IPS DF 6.9 (cell line): ENCODE data around the gene ASTN2.

ENCODE experiments used
- DNase-seq: peaks from one replicate; pipeline ENCODE4 v3.0.0-alpha.2; 2013; ENCODE audit warnings: low read depth, low spot score
- H3K27ac ChIP-seq: one replicate; pipeline ENCODE4 v1.5.1; 2013; ENCODE audit warnings: low read length, control low read depth
- H3K27me3 ChIP-seq: 2 replicates; pipeline ENCODE4 v1.6.1; 2013; ENCODE audit warnings: mild to moderate bottlenecking, low read length; ENCODE audit not compliant: control insufficient read depth, insufficient read depth
- H3K36me3 ChIP-seq: 2 replicates; pipeline ENCODE4 v1.6.1; 2013; ENCODE audit warnings: low read length; ENCODE audit not compliant: control insufficient read depth, insufficient read depth
- H3K4me1 ChIP-seq: 2 replicates; pipeline ENCODE4 v1.6.1; 2013; ENCODE audit warnings: low read length; ENCODE audit not compliant: control insufficient read depth, insufficient read depth
- H3K4me3 ChIP-seq: 2 replicates; pipeline ENCODE4 v1.5.1; 2013; ENCODE audit warnings: mild to moderate bottlenecking, low read length
- H3K9me3 ChIP-seq: 2 replicates; pipeline ENCODE4 v1.6.1; 2013; ENCODE audit warnings: low read length, inconsistent platforms; ENCODE audit not compliant: control insufficient read depth, insufficient read depth
- WGBS: extraction: QIAGEN DNeasy Blood & Tissue Kit; methylation state at CpG from one replicate; pipeline ENCODE4 v1.1.7; 2013; ENCODE audit warnings: mixed read lengths, missing lambda C conversion rate; ENCODE audit not compliant: insufficient read length, insufficient coverage; 5-methylcytosine and 5-hydroxymethylcytosine counted together

ASTN2 gene

GRCh38 chr9:117088140-117088539 lies 326.7 kb downstream of the ASTN2 start:
- no CpG with 5 or more reads among the region's 4 CpGs for WGBS
- Histone ChIP-seq H3K36me3 (no peaks in the 10 kb centered on the region), H3K27me3 (no peaks in the 10 kb centered on the region), H3K9me3 (no peaks in the 10 kb centered on the region), H3K27ac (no peak overlapping the region), H3K4me3 (no peak overlapping the region), H3K4me1 (peaks cover 12% of the 10 kb centered on the region)
- no peak for DNase-seq

- DNase-seq, result no peak
- no CpG with 5 or more reads among the region's 4 CpGs for WGBS
- H3K27ac ChIP-seq, result no peak overlapping the region
- peaks cover 6% of the 10 kb centered on the region for H3K4me1 ChIP-seq
- H3K4me3 ChIP-seq, result no peak overlapping the region
- H3K36me3 ChIP-seq, result no peaks in the 10 kb centered on the region
- no peaks in the 10 kb centered on the region for H3K9me3 ChIP-seq
- no peaks in the 10 kb centered on the region for H3K27me3 ChIP-seq
Measured at GRCh38 chr9:117084221-117084620, 330.6 kb downstream of the ASTN2 start.

DNA sequence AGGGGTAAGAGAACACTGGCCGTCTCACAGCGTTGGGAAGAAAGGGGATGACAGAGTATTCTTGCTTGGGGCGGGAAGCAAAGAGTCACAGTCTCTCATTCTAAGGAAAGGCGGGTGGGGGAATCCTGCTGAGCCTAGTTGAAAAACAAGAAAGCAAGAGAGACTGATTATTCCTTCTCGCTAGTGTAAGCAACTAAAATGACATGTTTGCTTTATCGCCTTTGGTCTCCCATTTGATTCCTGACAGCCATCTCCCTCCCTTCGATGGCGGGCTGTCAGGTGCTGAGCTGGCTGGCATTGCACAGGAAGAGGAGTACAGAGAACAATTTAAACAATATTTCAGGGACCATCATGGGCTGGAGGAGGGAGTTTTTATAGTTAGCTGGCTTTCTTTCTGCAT lies 331.3 kb downstream of the ASTN2 start:
- H3K4me3 ChIP-seq, result no peak overlapping the region
- no peaks in the 10 kb centered on the region for H3K27me3 ChIP-seq
- H3K36me3 ChIP-seq, result no peaks in the 10 kb centered on the region
- no CpG with 5 or more reads among the region's 8 CpGs for WGBS
- H3K27ac ChIP-seq, result no peak overlapping the region
- DNase-seq, result no peak
- H3K4me1 ChIP-seq, result peaks cover 6% of the 10 kb centered on the region
- H3K9me3 ChIP-seq, result no peaks in the 10 kb centered on the region

DNA sequence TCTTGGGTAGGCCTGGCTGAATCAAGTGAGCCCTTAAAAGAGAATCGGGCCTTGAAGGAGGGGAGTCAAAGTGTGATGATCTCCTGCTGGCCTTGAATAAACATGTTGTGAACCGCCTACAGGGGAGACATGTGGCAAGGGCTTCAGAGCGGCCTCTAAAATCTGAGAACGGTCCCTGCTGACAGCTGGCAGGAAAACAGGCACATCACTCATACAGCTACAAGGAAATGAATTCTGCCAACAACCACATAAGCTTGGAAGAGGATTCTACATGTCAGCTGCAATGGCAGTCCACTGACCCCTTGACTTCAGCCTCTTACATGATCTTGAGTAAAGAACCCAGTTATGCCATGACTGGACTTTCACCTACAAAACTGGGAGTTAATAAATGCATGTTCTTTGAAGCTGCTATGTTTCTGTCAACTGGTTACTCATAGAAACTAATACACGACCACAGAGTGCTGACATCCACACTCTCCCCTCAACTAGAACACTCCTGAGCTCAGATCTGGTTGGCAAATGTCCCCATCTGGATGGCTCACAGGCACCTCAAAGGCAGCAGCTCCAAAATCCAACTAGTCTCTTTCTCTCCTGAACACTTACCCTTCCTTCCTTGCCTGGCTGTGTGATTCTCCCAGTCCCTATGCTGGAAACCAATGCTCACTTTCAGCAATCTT lies 333.1 kb downstream of the ASTN2 start:
- no peak overlapping the region for H3K27ac ChIP-seq
- H3K9me3 ChIP-seq, result no peaks in the 10 kb centered on the region
- no peak for DNase-seq
- H3K36me3 ChIP-seq, result no peaks in the 10 kb centered on the region
- H3K4me1 ChIP-seq, result peaks cover 6% of the 10 kb centered on the region
- no peak overlapping the region for H3K4me3 ChIP-seq
- H3K27me3 ChIP-seq, result no peaks in the 10 kb centered on the region
- no CpG with 5 or more reads among the region's 5 CpGs for WGBS

DNA sequence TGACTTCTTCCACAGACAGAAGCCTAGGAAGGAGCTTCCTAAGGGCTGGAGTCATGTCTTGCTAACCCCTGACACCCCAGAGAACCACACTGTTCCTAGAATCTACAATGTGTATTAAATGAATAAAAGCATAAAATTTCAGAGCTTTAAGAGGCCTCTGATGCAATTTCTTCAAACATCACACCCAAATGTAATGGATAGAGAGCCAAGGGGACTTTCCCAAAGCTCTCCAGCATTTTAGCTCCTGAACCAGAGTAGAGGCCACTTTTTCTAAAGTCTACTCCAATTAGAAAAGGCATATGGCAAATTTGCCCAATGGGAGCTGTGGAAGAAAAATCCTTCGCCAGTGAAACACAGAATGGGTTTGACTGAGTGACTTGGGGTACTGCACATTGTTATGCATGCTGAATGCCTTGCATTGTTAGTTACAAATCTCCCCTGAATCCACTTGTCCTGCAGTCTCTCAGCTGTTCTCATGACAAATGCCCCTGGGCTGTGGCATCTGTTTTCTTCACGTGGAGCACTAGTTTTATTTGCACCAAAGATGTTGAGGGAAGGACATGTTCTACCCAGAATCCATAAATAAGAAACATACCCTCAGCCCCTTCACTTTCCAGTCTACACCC lies 334.0 kb downstream of the ASTN2 start:
- Histone ChIP-seq H3K27ac (no peak overlapping the region), H3K27me3 (no peaks in the 10 kb centered on the region), H3K4me1 (peaks cover 7% of the 10 kb centered on the region), H3K9me3 (no peaks in the 10 kb centered on the region), H3K36me3 (no peaks in the 10 kb centered on the region), H3K4me3 (no peak overlapping the region)
- WGBS, result no CpG with 5 or more reads among the region's 2 CpGs
- no peak for DNase-seq

- WGBS, result no CpG with 5 or more reads among the region's 8 CpGs
- Histone ChIP-seq H3K4me3 (no peak overlapping the region), H3K4me1 (peaks cover 6% of the 10 kb centered on the region; the same call in 1 of the 2 replicates), H3K9me3 (no peaks in the 10 kb centered on the region), H3K27ac (no peak overlapping the region), H3K36me3 (no peaks in the 10 kb centered on the region), H3K27me3 (no peaks in the 10 kb centered on the region)
- no peak for DNase-seq
Measured at GRCh38 chr9:117076571-117077290, 338.1 kb downstream of the ASTN2 start.

GRCh38 chr9:117075636-117076035 lies 339.2 kb downstream of the ASTN2 start:
- H3K36me3 ChIP-seq, result no peaks in the 10 kb centered on the region
- H3K4me3 ChIP-seq, result no peak overlapping the region
- H3K27ac ChIP-seq, result no peak overlapping the region
- peaks cover 6% of the 10 kb centered on the region; the same call in 1 of the 2 replicates for H3K4me1 ChIP-seq
- no peaks in the 10 kb centered on the region for H3K9me3 ChIP-seq
- H3K27me3 ChIP-seq, result no peaks in the 10 kb centered on the region
- DNase-seq, result no peak

GRCh38 chr9:117074784-117075520 lies 339.9 kb downstream of the ASTN2 start:
- no peak for DNase-seq
- no peaks in the 10 kb centered on the region for H3K9me3 ChIP-seq
- no peaks in the 10 kb centered on the region for H3K27me3 ChIP-seq
- H3K4me3 ChIP-seq, result no peak overlapping the region
- H3K27ac ChIP-seq, result no peak overlapping the region
- H3K36me3 ChIP-seq, result no peaks in the 10 kb centered on the region
- WGBS, result no CpG with 5 or more reads among the region's 7 CpGs
- peaks cover 5% of the 10 kb centered on the region; the same call in 1 of the 2 replicates for H3K4me1 ChIP-seq

- no peak for DNase-seq
- H3K9me3 ChIP-seq, result no peaks in the 10 kb centered on the region
- no peak overlapping the region for H3K27ac ChIP-seq
- H3K27me3 ChIP-seq, result no peaks in the 10 kb centered on the region
- H3K36me3 ChIP-seq, result no peaks in the 10 kb centered on the region
- no CpG with 5 or more reads among the region's 3 CpGs for WGBS
- no peak overlapping the region for H3K4me3 ChIP-seq
- peaks cover 5% of the 10 kb centered on the region; the same call in 1 of the 2 replicates for H3K4me1 ChIP-seq
Measured at GRCh38 chr9:117074342-117074662, 340.6 kb downstream of the ASTN2 start.

DNA sequence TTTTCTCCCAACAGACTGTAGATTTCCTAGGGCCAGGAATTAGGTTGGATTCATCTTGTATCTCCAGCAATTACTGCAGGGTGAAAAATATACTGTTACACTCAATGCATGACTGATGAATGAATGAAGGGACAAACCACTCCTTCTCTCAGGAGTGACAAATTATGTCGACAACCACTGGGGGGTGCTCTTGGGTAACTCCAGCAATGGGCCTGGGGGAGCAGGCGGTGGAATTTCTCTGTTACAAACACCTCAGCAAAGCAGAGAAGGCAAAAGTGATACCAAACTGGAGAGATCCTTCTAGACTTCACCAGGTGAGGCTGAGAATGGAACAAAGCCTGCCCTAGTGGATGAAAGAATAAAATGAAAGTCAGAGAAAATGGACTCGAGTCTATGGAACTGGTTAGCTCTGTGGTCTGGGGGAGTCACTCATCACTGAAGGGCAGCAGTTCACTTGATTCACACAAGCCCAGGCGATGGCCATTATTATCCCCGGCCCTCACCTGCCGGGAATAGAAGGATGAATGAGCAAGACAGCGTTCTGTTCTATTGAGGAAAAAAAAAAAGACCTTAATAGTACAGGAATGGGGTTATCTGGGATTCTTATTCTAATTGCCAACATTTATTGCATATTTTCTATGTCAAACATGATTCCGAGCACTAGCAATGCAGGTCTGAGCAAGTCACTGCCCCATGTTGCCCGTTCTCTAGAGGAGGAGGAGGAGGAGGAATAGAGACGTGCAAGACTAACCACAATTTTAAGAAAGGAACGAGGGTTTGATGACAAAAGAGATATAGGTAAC lies 341.1 kb downstream of the ASTN2 start:
- Histone ChIP-seq H3K4me3 (no peak overlapping the region), H3K4me1 (peaks cover 5% of the 10 kb centered on the region; the same call in 1 of the 2 replicates), H3K36me3 (no peaks in the 10 kb centered on the region), H3K27me3 (no peaks in the 10 kb centered on the region), H3K27ac (no peak overlapping the region), H3K9me3 (no peaks in the 10 kb centered on the region)
- peak; percentile 50 for DNase-seq
- WGBS, result no CpG with 5 or more reads among the region's 11 CpGs
